ENCODE results near the gene SMIM41.
A peak's percentile ranks its signal among the peaks of the same experiment; 100 is the strongest.

The SMIM41 gene

DNA sequence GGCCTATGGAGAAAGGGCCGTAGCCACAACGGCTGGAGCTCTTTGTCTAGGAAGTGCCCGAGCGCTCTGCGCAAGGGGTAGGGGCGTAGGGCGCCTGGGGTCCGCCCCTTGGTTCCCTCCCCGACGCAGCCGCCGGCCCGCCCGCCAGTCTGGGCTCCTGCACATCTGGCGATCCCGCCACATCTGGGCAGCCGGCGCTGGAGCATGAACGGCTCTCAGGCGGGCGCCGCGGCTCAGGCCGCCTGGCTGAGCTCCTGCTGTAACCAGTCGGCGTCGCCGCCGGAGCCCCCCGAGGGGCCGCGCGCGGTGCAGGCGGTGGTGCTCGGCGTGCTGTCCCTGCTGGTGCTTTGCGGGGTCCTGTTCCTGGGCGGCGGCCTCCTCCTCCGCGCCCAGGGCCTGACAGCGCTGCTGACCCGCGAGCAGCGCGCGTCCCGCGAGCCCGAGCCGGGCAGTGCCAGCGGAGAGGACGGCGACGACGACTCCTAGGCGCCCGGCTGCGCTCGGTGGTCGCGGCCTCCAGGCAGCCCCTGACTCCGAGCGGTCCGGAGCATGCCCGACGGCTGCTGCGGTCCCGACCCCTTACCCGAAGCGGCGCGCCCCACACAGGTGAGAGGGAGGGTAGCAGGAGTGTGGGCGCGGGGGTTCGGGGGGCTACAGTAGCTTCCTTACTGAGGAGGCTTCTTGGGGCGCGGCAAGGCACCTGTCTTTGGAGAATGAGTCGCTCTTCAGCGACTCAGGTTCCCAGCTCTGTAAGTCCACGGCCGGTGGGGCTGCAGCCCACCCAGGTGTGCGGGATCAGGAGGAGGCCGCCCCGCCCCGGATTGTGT, at the start of gene SMIM41:
SMIM41 (plus strand) TSS at position 129 of the 827 bp plus-strand sequence; CDS start at position 205, 76 bp downstream.
- DNase-seq (ENCODE audit: low spot score) = no peak

DNA sequence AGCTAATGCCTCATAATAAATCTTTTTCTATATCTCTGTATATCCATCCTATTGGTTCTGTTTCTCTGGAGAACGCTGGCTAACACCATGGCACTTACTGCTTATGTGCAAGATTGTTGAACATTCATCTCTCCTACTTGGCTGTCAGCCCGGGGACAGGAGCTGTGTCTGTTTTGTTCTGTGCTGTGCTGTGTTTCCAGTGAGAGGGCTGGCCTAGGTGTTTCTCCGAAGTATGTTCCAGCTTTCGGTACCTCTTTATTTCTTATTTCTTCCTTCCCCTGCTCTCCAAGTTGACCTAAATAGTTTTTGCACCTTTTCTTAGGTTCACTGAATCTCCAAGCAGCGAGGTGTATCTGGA, 47.1 kb upstream of the SMIM41 start:
- no peak for DNase-seq (ENCODE audit: low spot score)

GRCh38 chr12:52032804-52033445, 46.6 kb upstream of the SMIM41 start:
- peak; percentile 92 for DNase-seq (ENCODE audit: low spot score)

DNA sequence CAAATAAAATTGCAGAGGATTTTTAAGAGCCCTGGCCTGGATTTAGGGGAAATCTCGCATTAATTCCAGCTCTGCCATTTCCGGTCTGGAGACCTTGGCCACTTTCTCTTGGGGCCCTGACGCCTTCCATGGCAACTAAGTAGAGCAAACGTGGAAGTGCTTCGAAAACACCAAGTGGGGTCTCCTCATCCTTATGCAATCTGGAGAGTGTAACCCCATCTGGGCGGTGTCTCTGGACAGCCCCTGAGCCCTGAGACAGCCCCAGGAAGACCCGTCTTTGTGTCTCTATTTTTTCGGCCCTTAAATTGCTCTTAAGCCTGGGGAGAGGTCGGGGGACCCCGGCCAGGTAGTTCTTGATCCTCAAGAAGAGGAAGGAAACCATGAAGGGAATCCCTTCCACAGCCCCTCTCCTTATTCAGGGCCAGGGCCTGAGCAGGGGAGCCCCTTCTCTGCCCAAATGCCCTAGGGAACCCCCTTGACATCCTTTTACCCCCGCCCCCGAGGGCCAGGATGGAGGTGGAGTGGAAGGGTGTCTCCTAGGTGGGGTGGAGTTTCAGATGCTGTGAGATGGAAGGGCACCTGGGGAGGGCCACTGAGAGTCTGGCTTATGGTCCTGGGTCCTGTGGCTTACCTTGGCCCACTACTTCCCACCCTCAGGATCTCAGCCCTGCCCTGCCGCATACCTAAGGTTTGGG, 45.9 kb upstream of the SMIM41 start:
- no peak for DNase-seq (ENCODE audit: low spot score)

- no peak for DNase-seq (ENCODE audit: low spot score)
Measured at GRCh38 chr12:52035190-52035589, 44.3 kb upstream of the SMIM41 start.

- no peak for DNase-seq (ENCODE audit: low spot score)
Measured at GRCh38 chr12:52035926-52036325, 43.6 kb upstream of the SMIM41 start.

GRCh38 chr12:52036587-52037171, 42.8 kb upstream of the SMIM41 start:
- DNase-seq (ENCODE audit: low spot score) = peak; percentile 64

- no peak for DNase-seq (ENCODE audit: low spot score)
Measured at GRCh38 chr12:52037248-52037861, 42.1 kb upstream of the SMIM41 start.

DNA sequence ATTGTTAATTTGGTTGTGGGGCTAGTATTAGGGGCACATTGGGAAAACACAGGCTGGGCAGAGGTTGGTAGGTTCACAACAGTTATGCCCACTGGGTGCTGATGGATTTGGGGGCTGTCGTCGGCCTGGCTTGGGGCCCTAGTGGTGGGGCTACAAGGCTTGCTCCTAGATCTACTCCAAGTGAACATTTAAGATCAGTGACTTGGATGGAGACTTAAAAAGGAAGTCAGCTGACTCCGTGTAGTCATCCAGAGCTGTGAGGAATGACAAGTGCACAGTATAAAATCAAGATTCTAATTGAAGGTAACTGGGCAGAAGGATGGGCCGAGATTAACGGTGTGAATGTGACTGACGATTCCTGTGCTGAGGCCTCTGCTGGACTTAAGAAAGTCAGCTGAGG, 41.1 kb upstream of the SMIM41 start:
- no peak for DNase-seq (ENCODE audit: low spot score)

DNA sequence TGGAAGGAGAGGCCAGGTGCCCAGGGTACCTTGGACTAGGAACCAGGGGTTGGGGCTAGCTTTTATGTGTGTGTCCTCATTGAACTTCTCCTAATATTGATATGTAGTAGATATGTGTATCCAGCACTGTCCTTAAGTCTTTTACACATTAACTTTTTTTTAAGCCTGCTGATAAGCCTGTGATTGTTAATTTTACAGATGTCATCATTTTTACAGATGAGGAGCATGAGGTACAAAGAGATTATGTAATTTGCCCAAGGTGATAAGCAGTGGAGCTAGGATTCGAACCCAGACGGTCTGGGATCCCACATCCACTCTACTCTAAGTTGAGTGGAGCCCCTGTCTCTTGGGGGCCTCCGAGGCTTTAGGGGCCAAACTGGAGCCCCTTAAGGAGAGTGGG, 38.5 kb upstream of the SMIM41 start:
- DNase-seq (ENCODE audit: low spot score) = no peak

- no peak for DNase-seq (ENCODE audit: low spot score)
Measured at GRCh38 chr12:52041695-52042123, 37.8 kb upstream of the SMIM41 start.

DNA sequence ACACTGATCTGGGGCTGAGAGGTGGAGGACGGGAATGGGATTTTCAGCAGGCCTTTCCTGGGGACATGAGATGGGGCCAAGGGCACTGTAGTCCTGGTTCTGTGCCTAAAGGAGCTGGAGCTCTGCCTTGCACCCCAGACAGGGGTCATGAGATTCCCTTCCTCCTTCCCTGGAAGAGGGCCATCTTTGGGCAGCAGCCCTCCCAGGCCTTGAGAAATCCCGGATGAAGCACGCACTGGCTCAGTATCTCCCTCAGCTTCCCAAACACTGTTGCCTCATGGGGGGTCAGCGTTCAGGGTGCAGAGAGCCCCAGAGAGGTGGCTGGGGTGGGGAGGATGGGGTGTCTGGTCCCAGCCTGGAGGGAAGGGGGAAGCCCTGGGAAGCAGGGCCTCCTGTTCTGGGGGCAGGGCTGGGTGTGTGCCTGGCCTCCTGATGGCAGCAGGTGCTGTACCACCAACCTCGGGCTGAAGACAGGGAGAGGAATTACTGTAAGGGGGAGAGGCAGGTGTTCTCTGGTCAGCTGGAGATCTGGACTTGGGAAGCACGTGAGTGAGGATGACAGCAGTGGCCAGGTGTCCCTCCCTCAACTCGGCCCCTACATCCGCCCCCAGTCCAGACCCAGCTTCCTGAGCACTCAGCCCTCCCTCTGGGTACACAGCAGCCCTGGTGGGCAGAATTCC, 36.7 kb upstream of the SMIM41 start:
- no peak for DNase-seq (ENCODE audit: low spot score)

GRCh38 chr12:52043386-52044212, 35.9 kb upstream of the SMIM41 start:
- DNase-seq (ENCODE audit: low spot score) = no peak

GRCh38 chr12:52044292-52044983, 35.1 kb upstream of the SMIM41 start:
- DNase-seq (ENCODE audit: low spot score) = no peak

DNA sequence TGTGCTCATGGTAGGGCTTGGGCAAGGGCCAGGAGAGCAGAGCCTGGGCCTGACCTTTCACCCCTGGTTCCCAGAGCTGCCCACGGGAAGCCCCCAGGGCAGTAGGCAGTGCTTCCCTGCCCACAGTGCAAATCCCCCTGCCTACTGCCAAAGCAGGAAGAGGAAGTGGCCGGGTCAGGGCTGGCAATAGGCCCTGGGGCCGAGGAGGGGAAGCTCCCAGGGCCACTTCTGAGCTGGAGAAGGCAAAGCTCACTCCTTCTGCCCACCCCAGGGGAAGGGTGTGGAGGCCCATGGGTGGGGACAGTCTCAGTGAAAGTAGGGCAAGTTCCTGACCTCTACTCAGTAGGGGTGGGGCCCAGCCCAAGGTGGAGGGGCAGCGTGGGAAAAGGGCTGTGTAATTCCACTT, 33.7 kb upstream of the SMIM41 start:
- DNase-seq (ENCODE audit: low spot score) = no peak

- no peak for DNase-seq (ENCODE audit: low spot score)
Measured at GRCh38 chr12:52046859-52047258, 32.6 kb upstream of the SMIM41 start.

DNA sequence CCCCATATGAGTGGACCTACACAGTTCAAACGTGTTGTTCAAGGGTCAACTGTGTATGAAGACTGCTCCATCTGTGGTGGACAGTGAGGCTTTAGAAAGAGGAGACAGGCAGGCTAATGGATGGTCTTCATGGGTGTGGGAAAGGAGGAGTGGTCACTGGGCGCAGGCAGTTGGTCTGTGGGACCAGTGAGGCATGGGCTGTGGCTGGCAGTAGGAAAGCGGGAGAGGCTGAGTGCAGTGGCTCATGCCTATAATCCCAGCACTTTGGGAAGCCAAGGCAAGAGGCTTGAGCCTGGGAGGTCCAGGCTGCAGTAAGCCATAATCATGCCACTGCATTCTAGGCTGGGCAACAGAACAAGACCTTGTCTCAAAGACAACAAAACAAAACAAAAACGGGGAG, 30.2 kb upstream of the SMIM41 start:
- no peak for DNase-seq (ENCODE audit: low spot score)

- no peak for DNase-seq (ENCODE audit: low spot score)
Measured at GRCh38 chr12:52049688-52050087, 29.8 kb upstream of the SMIM41 start.

GRCh38 chr12:52050116-52050757, 29.3 kb upstream of the SMIM41 start:
- no peak for DNase-seq (ENCODE audit: low spot score)

Measured in activated CD4-positive, alpha-beta T cell treated with anti-CD3 and anti-CD28 coated beads, Interleukin-2, Interleukin-4, amounts not matched to agents 100 ng/mL and 50 ng/mL, durations not matched to agents 16 hours and 8 hours (primary cell).